NCI-H1105 (cell line): ENCODE measurements around the gene FHIT.
A peak's percentile ranks its signal among the peaks of the same experiment; 100 is the strongest.

Experiments used
- DNase-seq: peaks from one replicate; lab custom pipeline; 2025; lab: John Stamatoyannopoulos, UW

Gene FHIT

DNA sequence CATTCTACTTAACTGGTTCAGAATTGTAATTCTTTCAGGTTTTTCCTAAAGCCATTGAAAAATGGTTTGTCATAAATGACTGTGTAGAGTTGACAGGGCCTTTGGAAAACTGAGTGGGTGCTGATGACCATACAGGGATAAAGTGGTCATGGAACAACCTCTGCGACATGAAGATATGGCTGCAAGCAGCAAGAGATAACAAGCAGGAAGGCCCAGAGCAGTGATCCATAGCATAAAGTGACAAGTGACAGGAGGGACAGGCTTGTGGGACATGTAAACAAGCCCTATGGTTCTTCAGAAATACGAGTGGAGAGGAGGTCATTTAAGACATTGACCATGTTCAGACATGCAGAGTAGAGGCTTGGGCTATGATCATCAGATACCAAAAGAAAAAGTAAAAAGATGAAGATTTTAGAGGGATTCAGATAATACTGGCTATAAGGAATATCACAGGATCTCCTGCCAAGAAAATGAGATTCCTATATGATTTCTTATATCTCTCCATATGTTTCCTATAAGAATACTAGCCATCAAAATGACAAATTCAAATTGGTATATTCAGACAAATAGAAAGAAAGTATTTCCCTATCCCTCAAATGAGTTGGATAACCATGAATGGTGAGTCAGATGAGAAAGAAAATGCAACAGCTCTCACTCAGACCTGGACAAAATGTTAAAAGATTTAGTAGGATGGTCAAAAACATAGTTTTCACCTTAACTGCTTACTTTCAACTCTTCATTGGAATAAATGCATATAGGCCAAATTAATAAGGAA, 1373.8 kb downstream of the FHIT start:
- DNase-seq: no peak

GRCh38 chr3:59876533-59877062, 1374.7 kb downstream of the FHIT start:
- no peak for DNase-seq

DNA sequence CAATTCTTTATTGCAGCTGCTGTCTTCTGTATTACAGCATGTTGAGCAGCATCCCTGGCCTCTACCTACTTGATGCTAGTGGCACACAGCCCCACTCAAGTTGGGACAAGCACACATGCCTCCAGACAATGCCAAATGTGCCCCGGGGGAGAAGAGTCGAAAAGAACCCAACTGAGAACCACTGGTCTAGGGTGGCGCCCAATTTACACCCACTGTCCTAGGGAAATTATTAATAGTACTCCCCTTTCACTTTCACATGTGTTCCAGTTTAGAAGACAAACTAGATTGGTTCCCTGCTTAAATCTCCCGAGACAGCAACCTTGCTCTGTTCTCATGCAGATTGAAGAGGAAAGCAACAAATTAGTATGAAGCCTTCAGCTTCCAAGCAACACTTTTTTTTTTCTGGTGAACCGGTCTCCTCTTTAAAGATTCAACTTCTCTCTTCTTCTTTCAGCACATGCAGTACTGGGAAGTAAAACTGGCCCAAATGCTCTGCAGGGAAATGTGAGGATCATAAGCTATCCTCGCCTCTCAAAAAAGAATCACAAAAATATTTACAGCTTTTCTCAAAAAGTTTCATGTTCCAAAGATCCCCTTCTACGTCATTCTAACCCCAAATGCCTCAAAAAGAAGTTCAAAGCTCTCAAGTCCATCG, 1377.5 kb downstream of the FHIT start:
- DNase-seq: no peak

DNA sequence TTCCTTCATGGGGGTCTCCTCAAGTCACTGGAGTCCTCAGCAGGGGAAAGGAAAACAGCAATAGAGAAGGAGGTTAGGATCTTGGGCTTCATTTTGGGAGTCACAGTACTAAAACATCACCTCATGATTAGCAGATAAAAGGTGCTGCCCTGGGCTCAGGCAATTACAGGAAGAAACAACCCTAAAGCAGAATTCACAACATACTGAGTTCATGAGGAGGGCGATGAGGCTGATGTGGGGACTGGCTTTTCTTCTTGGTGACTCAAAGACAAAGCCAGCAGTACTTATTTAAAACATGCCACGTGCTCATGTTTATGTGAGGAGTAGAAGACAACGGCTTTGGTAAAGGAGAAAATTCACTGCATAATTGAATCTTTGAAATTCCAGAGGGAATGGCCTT, 1379.1 kb downstream of the FHIT start:
- DNase-seq: no peak

GRCh38 chr3:59867185-59868002, 1383.9 kb downstream of the FHIT start:
- no peak for DNase-seq

- no peak for DNase-seq
Measured at GRCh38 chr3:59866076-59866475, 1385.2 kb downstream of the FHIT start.

GRCh38 chr3:59865351-59865750, 1385.9 kb downstream of the FHIT start:
- DNase-seq: no peak

GRCh38 chr3:59862686-59863085, 1388.6 kb downstream of the FHIT start:
- no peak for DNase-seq

DNA sequence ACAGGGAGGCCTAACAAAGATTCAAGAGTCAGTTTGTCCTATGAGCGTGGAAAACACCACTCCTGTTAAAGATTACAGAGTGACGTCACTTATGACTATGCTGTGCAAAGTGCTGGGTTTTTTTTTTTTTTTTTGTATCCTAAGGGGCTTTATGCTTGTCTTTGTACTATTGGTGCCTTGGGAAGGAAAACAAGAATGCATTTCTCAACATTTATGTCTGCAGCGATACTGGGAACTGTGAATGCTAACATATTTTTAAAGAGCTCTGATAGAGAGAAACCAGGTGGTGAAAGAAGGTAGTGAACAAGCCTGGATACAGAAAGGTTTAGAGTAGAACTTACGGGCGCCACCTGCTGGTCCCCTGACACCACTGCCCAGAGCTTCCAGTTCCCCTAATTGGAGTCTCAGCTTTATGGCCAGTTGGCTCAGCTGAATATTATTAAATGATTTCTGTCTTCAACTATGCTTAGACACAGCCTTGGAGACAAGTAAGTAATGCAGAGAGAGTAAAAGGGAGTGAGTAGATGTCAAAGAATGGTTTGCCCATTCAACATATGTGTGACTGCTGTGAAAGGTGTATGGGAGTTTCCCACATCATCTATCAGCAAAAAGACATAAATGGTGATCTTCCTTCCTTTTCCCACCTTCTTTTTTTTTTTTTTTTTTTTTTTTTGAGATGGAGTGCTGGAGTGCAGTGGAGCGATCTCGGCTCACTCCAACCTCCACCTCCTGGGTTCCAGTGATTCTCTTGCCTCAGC, 1393.5 kb downstream of the FHIT start:
- peak; percentile 48 for DNase-seq

GRCh38 chr3:59856934-59857460, 1394.3 kb downstream of the FHIT start:
- no peak for DNase-seq

GRCh38 chr3:59854061-59854709, 1397.1 kb downstream of the FHIT start:
- DNase-seq: no peak

- DNase-seq: no peak
Measured at GRCh38 chr3:59850417-59850816, 1400.8 kb downstream of the FHIT start.

GRCh38 chr3:59845386-59845785, 1405.9 kb downstream of the FHIT start:
- no peak for DNase-seq

- no peak for DNase-seq
Measured at GRCh38 chr3:59843821-59844220, 1407.4 kb downstream of the FHIT start.

DNA sequence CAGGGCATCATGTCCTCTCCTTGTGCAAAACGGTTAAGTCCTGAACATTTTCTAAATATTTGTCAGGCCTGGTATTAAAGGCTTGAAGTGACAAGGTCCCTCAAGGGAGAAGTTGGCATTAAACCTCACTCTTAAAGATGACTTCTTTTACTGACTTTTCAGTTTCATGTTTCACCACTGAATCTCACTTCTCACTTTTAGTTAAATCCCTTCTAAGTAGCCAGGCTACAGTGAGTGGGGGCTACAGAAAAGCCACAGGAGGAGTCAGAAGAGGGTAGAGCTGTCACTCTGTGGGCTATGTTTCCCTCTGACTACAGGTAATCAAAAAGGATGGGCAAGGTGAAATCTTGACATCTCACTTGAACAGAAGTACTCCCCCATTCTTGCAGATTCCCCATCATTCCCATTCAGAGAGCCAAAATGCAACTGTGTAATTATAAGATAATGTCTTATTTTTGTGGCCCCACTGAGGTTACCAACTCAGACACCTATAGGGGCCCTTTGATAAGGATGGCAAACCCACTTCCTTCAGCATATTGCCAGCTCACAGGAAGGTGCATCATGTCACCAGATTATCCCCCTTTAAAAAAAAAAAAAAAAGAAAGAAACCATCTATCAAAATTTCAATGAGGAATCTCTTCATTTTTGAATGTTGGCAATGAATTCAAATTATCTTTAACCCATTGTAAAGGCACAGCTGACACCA, 1411.3 kb downstream of the FHIT start:
- no peak for DNase-seq

- DNase-seq: no peak
Measured at GRCh38 chr3:59839283-59839682, 1412.0 kb downstream of the FHIT start.

DNA sequence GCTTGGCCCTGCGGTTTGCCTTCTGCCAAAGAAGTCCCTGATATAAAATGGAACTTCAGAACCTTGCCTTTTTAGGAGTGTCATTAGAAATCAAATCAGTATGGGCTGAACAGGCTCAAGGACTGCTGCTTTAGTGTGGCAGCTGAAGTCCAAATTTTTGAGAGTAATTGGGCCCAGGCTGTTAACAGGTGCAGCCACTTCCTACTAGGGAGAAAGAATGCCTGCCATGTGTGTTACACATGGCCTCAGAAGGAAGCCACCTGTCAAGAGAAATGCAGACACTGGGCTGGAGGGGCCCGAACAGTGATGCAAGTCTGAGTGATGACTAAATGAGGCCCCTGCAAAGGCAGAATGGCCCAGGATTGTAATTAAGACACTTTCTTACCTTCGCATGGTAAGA, 1414.7 kb downstream of the FHIT start:
- no peak for DNase-seq

DNA sequence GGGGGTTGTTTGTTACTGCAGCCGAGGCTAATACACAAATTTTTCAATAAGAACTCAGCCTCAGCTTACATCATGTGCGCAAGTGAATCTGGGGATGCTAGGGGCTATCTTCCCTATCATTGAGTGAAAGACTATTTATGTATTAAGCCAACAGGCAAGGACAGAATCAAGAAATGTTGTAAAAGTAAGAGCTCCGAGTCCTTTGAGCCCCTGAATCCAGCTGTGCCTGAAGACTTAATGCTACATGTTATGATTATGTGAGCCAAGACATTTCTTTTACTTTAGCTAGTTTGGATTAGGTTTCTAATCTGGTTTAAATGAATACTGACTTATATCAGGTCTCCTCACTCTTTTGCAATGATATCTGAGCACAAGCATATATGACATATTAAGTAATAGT, 1418.5 kb downstream of the FHIT start:
- DNase-seq: no peak

- no peak for DNase-seq
Measured at GRCh38 chr3:59832241-59832640, 1419.0 kb downstream of the FHIT start.

DNA sequence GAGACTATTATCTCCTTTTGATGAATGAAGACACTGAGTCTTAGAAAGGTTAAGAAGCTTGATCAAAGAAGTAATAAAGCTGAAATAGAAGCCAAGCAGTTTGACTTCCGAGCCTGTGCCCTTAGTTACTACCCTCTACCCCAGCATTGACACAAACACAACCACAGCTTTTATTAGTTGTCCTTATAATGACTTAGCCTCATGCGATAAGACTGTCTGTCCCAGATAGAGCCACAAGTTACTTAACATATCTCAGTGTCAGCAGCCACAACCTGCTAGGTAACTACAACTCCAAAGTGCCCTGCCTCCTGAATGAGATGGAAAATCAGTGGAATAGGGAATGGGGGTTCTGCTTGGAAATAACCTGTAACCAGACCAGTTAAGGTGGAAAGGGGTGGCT, 1419.9 kb downstream of the FHIT start:
- no peak for DNase-seq
